PC-3 (cell line): Measurements from ENCODE around the gene MACROD1.

Source experiments
- CTCF ChIP-seq: fragments of 300-600 bp; sonication (generic); conservative IDR thresholded peaks from 2 replicates; pipeline ENCODE4 v1.5.1; 2017; ENCODE audit warnings: antibody characterized with exemption, low read depth, mild to moderate bottlenecking, low read length
- EZH2 ChIP-seq: fragments of 300-600 bp; sonication (generic); IDR thresholded peaks from one replicate; pipeline ENCODE4 v1.6.1; 2017; ENCODE audit warnings: antibody characterized with exemption, mild to moderate bottlenecking, low read length; ENCODE audit not compliant: unreplicated experiment
- EZH2phosphoT487 ChIP-seq: fragments of 300-600 bp; sonication (generic); IDR thresholded peaks from 2 replicates; pipeline ENCODE4 v1.6.1; 2018; ENCODE audit warnings: mild to moderate bottlenecking, antibody characterized with exemption, low read length, borderline replicate concordance

GRCh38 chr11:63986156-63986931 lies 179.6 kb downstream of the MACROD1 start, which contains the start of gene OTUB1:
- no peak for TF ChIP-seq CTCF
- no peak for TF ChIP-seq EZH2phosphoT487
- no peak for TF ChIP-seq EZH2
